OCI-LY7 (cell line): ENCODE results near the gene CD58.

Experiments
- EZH2phosphoT487 ChIP-seq: fragments of 200-600 bp; sonication (generic); IDR thresholded peaks from 2 replicates; pipeline ENCODE4 v1.6.1; 2018; ENCODE audit warnings: low read depth, borderline replicate concordance, mild to moderate bottlenecking, mixed run types, antibody characterized with exemption, low read length, moderate library complexity, mixed read lengths
- TF ChIP-seq, protein P1 (sequence below): fragments of 200-600 bp; sonication (generic); conservative IDR thresholded peaks from 2 replicates; pipeline ENCODE4 v1.5.1; 2014; ENCODE audit warnings: mild to moderate bottlenecking, antibody characterized with exemption, low read length, moderate library complexity, mixed read lengths

- TF ChIP-seq, protein P1, sequence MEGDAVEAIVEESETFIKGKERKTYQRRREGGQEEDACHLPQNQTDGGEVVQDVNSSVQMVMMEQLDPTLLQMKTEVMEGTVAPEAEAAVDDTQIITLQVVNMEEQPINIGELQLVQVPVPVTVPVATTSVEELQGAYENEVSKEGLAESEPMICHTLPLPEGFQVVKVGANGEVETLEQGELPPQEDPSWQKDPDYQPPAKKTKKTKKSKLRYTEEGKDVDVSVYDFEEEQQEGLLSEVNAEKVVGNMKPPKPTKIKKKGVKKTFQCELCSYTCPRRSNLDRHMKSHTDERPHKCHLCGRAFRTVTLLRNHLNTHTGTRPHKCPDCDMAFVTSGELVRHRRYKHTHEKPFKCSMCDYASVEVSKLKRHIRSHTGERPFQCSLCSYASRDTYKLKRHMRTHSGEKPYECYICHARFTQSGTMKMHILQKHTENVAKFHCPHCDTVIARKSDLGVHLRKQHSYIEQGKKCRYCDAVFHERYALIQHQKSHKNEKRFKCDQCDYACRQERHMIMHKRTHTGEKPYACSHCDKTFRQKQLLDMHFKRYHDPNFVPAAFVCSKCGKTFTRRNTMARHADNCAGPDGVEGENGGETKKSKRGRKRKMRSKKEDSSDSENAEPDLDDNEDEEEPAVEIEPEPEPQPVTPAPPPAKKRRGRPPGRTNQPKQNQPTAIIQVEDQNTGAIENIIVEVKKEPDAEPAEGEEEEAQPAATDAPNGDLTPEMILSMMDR, result no peak
- no peak for TF ChIP-seq EZH2phosphoT487
Observed at GRCh38 chr1:116605315-116605714, 34.5 kb upstream of the CD58 start.
